Measurements from ENCODE around the gene DNAH2. TPM values are rescaled to one million over a fixed set of nuclear protein-coding genes. Genes with fewer than 3 reads are reported as not detected.

Gene DNAH2
- total RNA-seq, 2 donors from 2014 or later, result under 0.01 TPM; not detected in 1

DNA sequence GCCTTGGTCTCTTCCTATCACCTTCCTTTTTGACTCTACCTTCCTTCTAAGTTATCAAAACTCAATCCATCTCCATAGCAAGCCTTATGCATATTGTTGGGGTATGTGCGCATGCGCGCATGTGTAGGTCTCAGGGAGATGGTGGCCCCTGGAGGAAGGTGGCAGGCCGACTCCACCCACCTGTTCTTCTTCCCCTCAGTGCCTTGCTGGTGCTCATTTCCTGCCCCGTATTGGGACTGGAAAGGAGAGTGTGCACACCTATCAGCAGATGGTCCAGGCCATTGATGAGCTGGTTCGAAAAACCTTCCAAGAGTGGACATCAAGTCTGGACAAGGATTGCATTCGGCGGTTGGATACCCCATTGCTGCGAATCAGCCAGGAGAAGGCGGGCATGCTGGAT is 25.2 kb downstream of the DNAH2 start:
- Histone ChIP-seq H3K9me3 (no peaks in the 10 kb centered on the region), H3K27me3 (replicated peaks; ENCODE audit: insufficient read depth) (no peaks in the 10 kb centered on the region), H3K27ac (no peak overlapping the region), H3K4me1 (ENCODE audit: control insufficient read depth in 1 of 2, low read depth in 2 of 2) (no peaks in the 10 kb centered on the region), H3K4me3 (no peak overlapping the region), H3K36me3 (no peaks in the 10 kb centered on the region)
- TF ChIP-seq, protein P1, sequence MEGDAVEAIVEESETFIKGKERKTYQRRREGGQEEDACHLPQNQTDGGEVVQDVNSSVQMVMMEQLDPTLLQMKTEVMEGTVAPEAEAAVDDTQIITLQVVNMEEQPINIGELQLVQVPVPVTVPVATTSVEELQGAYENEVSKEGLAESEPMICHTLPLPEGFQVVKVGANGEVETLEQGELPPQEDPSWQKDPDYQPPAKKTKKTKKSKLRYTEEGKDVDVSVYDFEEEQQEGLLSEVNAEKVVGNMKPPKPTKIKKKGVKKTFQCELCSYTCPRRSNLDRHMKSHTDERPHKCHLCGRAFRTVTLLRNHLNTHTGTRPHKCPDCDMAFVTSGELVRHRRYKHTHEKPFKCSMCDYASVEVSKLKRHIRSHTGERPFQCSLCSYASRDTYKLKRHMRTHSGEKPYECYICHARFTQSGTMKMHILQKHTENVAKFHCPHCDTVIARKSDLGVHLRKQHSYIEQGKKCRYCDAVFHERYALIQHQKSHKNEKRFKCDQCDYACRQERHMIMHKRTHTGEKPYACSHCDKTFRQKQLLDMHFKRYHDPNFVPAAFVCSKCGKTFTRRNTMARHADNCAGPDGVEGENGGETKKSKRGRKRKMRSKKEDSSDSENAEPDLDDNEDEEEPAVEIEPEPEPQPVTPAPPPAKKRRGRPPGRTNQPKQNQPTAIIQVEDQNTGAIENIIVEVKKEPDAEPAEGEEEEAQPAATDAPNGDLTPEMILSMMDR (IDR thresholded peaks at IDR 0.05), result no peak
- DNase-seq (ENCODE audit: low spot score) (no peak), ATAC-seq (ENCODE audit: insufficient number of reproducible peaks, low FRiP score, low read depth) (no peak)

DNA sequence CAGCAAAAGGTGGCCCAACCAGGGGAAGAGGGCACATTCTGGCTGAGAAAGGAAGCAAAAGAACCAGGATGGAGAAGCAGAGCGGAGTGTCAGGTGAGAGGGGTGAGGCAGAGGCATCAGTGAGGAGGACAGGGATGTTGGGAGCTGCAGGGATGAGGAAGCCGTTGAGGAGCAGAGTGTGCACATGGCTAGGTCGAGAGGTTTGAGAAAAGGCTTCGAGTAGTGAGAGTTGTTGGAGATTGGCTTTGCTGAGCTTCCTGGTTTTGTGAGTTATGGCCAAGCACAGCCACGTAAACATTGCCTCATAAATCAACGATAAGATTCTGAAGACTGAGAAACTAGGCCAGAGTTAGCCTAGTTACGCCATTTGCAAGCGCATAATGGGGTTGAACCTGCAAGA is 26.9 kb downstream of the DNAH2 start:
- H3K27ac ChIP-seq, result no peak overlapping the region
- DNase-seq (ENCODE audit: low spot score) (no peak), ATAC-seq (ENCODE audit: insufficient number of reproducible peaks, low FRiP score, low read depth) (no peak)

DNA sequence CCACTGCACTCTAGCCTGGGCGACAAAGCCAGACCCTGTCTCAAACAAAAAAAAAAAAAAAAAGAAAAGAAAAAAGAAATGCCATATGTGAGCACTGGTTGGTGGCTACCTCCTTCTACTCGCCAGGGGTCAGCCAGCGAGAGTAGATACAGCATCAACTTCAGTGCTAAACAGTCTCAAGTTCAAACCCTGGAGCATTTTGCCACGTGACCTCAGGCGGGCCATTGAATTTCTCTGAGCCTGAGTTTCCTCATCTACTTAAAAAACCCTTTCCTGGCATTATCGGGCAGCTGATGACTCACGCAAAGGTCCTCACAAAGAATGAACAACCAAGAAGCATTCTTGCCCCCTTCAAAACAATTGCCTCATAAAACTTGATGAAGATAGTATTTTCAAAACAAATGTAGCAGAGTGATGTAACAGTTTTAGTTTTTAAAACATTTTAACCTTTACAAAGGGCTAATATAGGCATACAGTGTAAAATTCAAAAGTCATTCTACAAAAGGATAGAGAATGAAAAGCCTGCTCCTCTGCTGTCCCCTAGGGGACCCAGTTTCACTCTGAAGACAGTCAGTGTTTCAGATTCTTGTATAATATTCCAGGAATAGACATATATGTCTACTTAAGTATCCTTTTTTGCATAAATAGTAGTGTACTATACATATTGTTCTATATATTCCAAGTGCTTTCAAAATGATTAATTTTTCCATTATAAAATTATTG is 28.4 kb downstream of the DNAH2 start:
- H3K27ac ChIP-seq, result no peak overlapping the region
- ATAC-seq (ENCODE audit: insufficient number of reproducible peaks, low FRiP score, low read depth), result peak; percentile 71
- no peak for DNase-seq (ENCODE audit: low spot score)

More for the DNA sequence above, 26.9 kb downstream of the DNAH2 start:
- Histone ChIP-seq H3K27me3 (replicated peaks; ENCODE audit: insufficient read depth) (no peaks in the 10 kb centered on the region), H3K9me3 (no peaks in the 10 kb centered on the region), H3K36me3 (no peaks in the 10 kb centered on the region), H3K4me3 (no peak overlapping the region), H3K4me1 (ENCODE audit: control insufficient read depth in 1 of 2, low read depth in 2 of 2) (no peaks in the 10 kb centered on the region)
- TF ChIP-seq, protein P1 (IDR thresholded peaks at IDR 0.05), result no peak

DNA sequence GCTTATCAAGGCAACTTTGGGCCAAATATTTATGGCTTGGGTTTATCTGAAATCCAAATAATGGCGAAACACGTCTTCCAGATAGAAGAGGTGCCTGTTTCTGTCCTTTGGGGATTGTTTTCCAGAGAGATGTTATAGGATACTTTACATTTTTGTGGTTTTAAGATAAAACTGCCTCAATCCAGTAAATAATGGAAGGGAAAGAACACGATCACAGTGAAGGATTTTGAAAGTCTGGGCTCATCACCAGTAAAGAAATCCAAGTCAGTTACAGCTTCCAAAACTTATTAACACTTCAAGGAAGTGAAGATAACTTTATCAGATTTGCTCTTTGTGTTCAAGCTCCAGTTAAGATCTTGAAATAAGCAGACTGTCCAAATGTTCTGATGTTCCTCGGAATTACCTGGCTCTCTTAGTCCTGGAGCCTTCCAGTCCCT is 30.1 kb downstream of the DNAH2 start:
- TF ChIP-seq, protein P1 (IDR thresholded peaks at IDR 0.05), result no peak
- ATAC-seq (ENCODE audit: insufficient number of reproducible peaks, low FRiP score, low read depth) (no peak), DNase-seq (ENCODE audit: low spot score) (no peak)
- Histone ChIP-seq H3K4me1 (ENCODE audit: control insufficient read depth in 1 of 2, low read depth in 2 of 2) (peaks cover 0 to 4% of the 10 kb centered on the region in 2 donors), H3K27ac (no peak overlapping the region), H3K36me3 (no peaks in the 10 kb centered on the region), H3K4me3 (no peak overlapping the region), H3K27me3 (replicated peaks; ENCODE audit: insufficient read depth) (no peaks in the 10 kb centered on the region), H3K9me3 (no peaks in the 10 kb centered on the region)

More for the DNA sequence above, 28.4 kb downstream of the DNAH2 start:
- no peaks in the 10 kb centered on the region for H3K9me3 ChIP-seq
- no peak overlapping the region for H3K4me3 ChIP-seq
- no peaks in the 10 kb centered on the region for H3K27me3 ChIP-seq (replicated peaks; ENCODE audit: insufficient read depth)
- H3K36me3 ChIP-seq, result no peaks in the 10 kb centered on the region
- H3K4me1 ChIP-seq (ENCODE audit: control insufficient read depth in 1 of 2, low read depth in 2 of 2), result peaks cover 0 to 4% of the 10 kb centered on the region in 2 donors
- TF ChIP-seq, protein P1 (IDR thresholded peaks at IDR 0.05), result no peak

DNA sequence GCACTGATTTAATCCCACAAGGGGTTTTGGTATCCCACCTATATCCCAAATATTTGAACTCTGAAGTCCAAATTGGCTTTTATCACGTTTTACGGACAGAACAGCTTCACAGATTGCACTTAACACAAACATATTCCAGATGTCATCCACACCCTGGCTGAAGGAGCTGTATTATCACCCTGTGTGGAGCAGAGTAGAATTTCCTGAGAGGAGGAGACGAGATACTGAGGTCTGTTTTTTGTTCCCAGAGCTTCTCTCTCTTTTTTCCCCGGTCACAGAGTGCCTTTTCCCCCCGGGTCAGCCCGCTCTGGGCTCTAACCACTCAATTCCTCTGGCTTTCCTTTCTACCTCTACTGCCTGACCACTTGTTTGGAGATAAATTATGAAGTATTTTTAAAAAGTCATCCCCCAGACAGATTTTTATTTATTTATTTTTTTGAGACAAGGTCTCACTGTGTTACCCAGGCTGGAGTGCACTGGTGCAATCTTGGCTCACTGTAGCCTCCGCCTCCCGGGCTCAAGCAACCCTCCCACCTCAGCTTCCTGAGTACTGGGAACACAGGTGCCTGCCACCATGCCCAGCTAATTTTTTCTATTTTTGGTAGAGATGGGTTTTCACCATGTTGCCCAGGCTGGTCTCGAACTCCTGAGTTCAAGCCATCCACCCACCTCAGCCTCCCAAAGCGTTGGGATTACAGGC is 30.7 kb downstream of the DNAH2 start:
- TF ChIP-seq, protein P1 (IDR thresholded peaks at IDR 0.05), result no peak
- Histone ChIP-seq H3K4me1 (ENCODE audit: control insufficient read depth in 1 of 2, low read depth in 2 of 2) (peaks cover 0 to 4% of the 10 kb centered on the region in 2 donors), H3K27me3 (replicated peaks; ENCODE audit: insufficient read depth) (no peaks in the 10 kb centered on the region), H3K36me3 (no peaks in the 10 kb centered on the region), H3K27ac (no peak overlapping the region), H3K4me3 (no peak overlapping the region), H3K9me3 (no peaks in the 10 kb centered on the region)
- ATAC-seq (ENCODE audit: insufficient number of reproducible peaks, low FRiP score, low read depth) (no peak), DNase-seq (ENCODE audit: low spot score) (no peak)

Data from thoracic aorta (tissue), 2 donors.